Ramos (cell line): ENCODE results near the gene BICD1.

Experiments
- in situ Hi-C: fragments of 300-500 bp; cut with MboI; formaldehyde crosslinking; loops from one replicate; pipeline ENCODE4 v1.14.3; 2022; ENCODE audit warnings: low sequenced_read_pairs; ENCODE audit not compliant: unreplicated experiment

Gene BICD1

DNA sequence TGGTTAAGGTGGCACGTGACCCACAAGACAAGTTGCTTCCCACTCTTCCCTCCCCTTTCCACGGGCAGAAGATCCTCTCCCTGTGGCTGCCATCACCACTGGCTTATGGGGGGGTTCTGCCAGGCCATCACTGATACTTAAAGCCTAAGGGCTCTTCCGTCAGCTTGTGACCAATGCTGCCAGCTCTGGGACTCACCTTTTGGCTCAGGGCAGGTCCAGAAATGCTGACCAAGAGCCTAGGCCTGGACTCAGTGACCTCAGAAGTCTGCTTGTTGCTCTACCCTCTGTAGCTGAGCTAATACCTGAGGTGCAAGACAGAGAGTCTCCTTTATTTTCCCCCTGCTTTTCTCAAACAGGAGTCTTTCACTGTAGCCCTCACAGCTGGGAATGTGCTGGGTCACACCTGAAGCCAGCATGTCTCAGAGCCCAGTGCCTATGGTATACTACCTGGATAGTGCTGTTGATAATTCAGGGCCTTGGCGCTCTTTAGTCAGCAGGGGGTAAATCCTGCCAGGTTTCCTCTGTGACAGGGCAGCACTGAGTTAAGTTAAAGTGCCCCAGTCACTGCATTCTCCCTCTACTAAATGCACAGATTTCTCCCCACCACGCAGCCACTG, 312.4 kb downstream of the BICD1 start:
- in situ Hi-C loops, result no loop called here

DNA sequence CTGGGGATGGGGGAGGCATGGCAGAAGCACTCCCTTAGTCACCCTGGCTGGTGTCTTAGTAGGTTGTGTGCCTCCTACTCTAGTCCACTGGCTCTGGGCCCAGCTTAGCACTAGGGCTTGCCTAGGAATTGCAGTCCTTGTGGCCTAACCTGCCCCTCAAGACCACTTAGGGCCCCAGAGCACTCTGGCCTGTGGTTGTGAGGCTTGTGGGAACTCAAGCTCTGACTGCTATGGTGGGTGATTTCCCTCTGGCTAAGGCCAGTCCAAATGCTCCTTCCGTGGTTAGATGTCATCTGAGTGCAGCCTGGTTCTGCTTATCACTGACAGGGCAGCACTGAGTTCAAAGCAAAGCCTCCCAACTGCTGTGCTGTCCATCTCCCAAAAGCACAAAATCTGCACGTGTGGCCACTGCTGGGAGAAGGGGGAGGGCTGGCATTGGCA, 312.9 kb downstream of the BICD1 start:
- in situ Hi-C loops, result no loop called here

DNA sequence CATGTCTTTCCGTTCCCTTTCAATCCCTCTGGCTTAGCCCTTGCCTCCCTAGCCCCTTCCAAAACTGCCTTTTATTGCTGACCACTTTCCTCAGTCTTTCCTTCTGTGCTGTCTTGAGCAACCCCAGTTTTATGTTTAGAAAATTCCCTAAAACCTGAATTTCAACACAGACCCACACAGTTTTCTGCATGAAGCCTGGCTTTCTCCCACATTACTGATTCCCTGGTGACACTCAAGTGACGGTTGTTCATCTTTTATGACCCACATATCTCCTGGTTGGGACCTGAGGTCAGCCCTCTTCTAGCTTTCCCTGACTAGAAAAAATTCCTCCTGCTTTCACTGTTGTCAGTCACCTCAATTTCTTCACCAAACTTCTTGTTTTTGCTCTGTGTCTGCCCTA, 313.7 kb downstream of the BICD1 start:
- in situ Hi-C loops, result no loop called here

DNA sequence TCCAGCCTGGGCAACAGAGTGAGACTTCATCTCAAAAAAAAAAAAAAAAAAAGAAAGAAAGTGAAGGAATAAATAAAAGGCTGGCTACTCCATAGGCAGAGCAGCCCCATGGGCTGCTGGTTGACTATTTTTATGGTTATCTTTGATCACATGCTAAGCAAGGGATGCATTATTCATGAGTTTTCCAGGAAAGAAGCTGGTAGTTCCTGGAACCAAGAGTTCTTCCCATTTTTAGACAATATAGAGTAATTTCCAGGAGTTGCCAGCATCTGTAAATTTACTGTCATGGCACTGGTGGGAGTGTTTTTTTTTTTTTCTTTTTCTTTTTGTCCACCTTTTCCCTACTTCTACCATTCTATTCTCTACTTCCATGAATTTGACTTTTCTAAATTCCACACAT, 316.9 kb downstream of the BICD1 start:
- in situ Hi-C loops, result no loop called here

DNA sequence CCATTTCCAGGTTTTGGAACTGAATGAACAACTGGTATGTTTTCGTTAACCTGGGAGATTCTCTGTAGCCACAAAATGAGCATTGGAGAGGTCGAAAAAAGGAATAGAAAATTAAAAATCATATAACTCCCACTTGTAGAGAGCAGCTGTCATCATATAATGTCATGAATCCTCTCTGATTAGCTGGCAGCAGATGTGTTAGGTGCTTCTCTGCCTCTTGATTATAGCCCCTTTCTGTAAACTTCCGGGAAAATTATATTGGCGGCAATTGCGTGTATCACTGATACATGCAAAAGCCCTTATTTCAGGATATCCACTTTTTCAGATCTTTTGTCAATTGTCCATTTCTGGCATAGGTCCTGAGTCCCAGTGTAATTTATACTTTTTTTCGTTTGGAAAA, 324.4 kb downstream of the BICD1 start:
- in situ Hi-C loops, result no loop called here
